Measurements from ENCODE around the gene LIF.

DNA sequence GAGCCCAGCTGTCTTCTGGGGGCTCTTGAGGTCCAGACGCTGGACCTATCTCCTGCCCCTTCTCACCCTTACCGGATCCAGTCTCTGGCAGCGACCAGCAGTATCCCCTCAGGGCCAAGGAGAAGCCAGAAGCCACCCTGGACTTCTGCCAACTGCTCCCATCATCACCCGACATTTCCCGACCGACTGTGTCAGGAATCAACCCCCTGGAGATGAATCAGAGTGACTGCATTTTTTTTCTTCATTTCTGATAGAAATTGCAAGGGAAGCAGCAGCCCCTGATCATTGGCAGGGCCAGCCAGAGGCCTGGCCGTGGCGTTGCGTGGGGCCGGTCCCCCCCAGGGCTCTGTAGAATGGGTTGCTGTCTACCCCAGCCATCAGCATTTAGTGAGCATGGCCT lies 5.2 kb upstream of the LIF start:
- TF ChIP-seq, protein P1, sequence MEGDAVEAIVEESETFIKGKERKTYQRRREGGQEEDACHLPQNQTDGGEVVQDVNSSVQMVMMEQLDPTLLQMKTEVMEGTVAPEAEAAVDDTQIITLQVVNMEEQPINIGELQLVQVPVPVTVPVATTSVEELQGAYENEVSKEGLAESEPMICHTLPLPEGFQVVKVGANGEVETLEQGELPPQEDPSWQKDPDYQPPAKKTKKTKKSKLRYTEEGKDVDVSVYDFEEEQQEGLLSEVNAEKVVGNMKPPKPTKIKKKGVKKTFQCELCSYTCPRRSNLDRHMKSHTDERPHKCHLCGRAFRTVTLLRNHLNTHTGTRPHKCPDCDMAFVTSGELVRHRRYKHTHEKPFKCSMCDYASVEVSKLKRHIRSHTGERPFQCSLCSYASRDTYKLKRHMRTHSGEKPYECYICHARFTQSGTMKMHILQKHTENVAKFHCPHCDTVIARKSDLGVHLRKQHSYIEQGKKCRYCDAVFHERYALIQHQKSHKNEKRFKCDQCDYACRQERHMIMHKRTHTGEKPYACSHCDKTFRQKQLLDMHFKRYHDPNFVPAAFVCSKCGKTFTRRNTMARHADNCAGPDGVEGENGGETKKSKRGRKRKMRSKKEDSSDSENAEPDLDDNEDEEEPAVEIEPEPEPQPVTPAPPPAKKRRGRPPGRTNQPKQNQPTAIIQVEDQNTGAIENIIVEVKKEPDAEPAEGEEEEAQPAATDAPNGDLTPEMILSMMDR (IDR thresholded peaks at IDR 0.05; ENCODE audit: low read depth, low read length, missing input control), result no peak
- TF ChIP-seq SP1 (IDR thresholded peaks at IDR 0.05) (no peak), RXRA (IDR thresholded peaks at IDR 0.05) (no peak), NR2F2 (IDR thresholded peaks at IDR 0.05) (no peak), FOXA2 (IDR thresholded peaks at IDR 0.05) (no peak), RAD21 (IDR thresholded peaks at IDR 0.05) (no peak), GABPA (IDR thresholded peaks at IDR 0.05 in 1 of 2, conservative IDR thresholded peaks at IDR 0.05 in 1 of 2) (no peak)
- TF ChIP-seq, protein P2, sequence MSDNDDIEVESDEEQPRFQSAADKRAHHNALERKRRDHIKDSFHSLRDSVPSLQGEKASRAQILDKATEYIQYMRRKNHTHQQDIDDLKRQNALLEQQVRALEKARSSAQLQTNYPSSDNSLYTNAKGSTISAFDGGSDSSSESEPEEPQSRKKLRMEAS (IDR thresholded peaks at IDR 0.05), result no peak
- TF ChIP-seq, protein P3, sequence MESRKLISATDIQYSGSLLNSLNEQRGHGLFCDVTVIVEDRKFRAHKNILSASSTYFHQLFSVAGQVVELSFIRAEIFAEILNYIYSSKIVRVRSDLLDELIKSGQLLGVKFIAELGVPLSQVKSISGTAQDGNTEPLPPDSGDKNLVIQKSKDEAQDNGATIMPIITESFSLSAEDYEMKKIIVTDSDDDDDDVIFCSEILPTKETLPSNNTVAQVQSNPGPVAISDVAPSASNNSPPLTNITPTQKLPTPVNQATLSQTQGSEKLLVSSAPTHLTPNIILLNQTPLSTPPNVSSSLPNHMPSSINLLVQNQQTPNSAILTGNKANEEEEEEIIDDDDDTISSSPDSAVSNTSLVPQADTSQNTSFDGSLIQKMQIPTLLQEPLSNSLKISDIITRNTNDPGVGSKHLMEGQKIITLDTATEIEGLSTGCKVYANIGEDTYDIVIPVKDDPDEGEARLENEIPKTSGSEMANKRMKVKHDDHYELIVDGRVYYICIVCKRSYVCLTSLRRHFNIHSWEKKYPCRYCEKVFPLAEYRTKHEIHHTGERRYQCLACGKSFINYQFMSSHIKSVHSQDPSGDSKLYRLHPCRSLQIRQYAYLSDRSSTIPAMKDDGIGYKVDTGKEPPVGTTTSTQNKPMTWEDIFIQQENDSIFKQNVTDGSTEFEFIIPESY (IDR thresholded peaks at IDR 0.05), result no peak
- TF ChIP-seq, protein P4, sequence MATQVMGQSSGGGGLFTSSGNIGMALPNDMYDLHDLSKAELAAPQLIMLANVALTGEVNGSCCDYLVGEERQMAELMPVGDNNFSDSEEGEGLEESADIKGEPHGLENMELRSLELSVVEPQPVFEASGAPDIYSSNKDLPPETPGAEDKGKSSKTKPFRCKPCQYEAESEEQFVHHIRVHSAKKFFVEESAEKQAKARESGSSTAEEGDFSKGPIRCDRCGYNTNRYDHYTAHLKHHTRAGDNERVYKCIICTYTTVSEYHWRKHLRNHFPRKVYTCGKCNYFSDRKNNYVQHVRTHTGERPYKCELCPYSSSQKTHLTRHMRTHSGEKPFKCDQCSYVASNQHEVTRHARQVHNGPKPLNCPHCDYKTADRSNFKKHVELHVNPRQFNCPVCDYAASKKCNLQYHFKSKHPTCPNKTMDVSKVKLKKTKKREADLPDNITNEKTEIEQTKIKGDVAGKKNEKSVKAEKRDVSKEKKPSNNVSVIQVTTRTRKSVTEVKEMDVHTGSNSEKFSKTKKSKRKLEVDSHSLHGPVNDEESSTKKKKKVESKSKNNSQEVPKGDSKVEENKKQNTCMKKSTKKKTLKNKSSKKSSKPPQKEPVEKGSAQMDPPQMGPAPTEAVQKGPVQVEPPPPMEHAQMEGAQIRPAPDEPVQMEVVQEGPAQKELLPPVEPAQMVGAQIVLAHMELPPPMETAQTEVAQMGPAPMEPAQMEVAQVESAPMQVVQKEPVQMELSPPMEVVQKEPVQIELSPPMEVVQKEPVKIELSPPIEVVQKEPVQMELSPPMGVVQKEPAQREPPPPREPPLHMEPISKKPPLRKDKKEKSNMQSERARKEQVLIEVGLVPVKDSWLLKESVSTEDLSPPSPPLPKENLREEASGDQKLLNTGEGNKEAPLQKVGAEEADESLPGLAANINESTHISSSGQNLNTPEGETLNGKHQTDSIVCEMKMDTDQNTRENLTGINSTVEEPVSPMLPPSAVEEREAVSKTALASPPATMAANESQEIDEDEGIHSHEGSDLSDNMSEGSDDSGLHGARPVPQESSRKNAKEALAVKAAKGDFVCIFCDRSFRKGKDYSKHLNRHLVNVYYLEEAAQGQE (IDR thresholded peaks at IDR 0.05), result no peak

Data from liver (tissue), 3 donors.